Measurements from ENCODE around the gene PSMG4. TPM values are rescaled to one million over a fixed set of nuclear protein-coding genes. Genes with fewer than 3 reads are reported as not detected.

Gene PSMG4
- total RNA-seq, 1 experiment from 2014 or later = 51.9 TPM

DNA sequence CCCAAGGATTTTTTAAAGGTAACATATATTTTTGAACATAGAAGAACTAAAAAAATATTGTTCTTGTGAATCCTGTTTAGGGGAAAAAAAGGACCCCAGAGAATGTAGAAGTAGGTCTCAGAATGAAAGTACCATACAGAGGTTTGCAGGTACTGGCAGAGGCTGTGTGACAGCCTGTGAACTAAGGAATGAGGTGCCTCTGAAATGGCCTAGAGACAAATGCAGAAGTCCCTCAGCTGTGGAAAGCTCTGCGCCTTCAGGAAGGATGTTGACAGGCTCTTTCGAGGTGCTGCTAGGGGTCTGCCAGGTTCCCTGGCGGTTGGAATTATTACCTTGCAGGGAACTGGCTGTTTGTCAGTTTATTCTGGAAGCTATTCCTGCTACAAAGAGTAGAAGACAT lies 22.7 kb upstream of the PSMG4 start:
- intact Hi-C loops (cut with micrococcal nuclease) = no loop called here
- no peaks in the 10 kb centered on the region for H3K36me3 ChIP-seq (ENCODE audit: low read depth, low read length)
- no peak overlapping the region for H3K9ac ChIP-seq (ENCODE audit: low read length)
- H3K79me2 ChIP-seq (ENCODE audit: low read length) = no peaks in the 10 kb centered on the region
- H3K9me2 ChIP-seq (replicated peaks; ENCODE audit: low read length) = no peaks in the 10 kb centered on the region
- H4K20me1 ChIP-seq (ENCODE audit: low read length) = no peaks in the 10 kb centered on the region
- peaks cover 16% of the 10 kb centered on the region for H3K27me3 ChIP-seq (ENCODE audit: low read length)
- no peak overlapping the region for H2AFZ ChIP-seq (ENCODE audit: low read length)
- ChIA-PET POLR2A (ENCODE audit: unreplicated experiment) (no interaction called here), CTCF (no interaction called here)
- ATAC-seq (no peak), DNase-seq (no peak)
- no peaks in the 10 kb centered on the region for H3F3A ChIP-seq (ENCODE audit: low read length, unreplicated experiment)
- no peak overlapping the region for H3K4me3 ChIP-seq (ENCODE audit: low read length)
- no peak overlapping the region for H3K27ac ChIP-seq (ENCODE audit: low read length)
- H3K4me2 ChIP-seq (ENCODE audit: low read length) = no peak overlapping the region
- no TSS peak for BruUV-seq (replicated peaks)
- no peaks in the 10 kb centered on the region for H3K4me1 ChIP-seq (ENCODE audit: insufficient read depth, low read length)
- no peaks in the 10 kb centered on the region for H3K9me3 ChIP-seq (ENCODE audit: low read length)
- TF ChIP-seq EZH2 (IDR thresholded peaks at IDR 0.05; ENCODE audit: low read length, unreplicated experiment) (no peak), EZH2phosphoT487 (IDR thresholded peaks at IDR 0.05; ENCODE audit: borderline replicate concordance, low read length) (no peak)
- TF ChIP-seq, protein P1, sequence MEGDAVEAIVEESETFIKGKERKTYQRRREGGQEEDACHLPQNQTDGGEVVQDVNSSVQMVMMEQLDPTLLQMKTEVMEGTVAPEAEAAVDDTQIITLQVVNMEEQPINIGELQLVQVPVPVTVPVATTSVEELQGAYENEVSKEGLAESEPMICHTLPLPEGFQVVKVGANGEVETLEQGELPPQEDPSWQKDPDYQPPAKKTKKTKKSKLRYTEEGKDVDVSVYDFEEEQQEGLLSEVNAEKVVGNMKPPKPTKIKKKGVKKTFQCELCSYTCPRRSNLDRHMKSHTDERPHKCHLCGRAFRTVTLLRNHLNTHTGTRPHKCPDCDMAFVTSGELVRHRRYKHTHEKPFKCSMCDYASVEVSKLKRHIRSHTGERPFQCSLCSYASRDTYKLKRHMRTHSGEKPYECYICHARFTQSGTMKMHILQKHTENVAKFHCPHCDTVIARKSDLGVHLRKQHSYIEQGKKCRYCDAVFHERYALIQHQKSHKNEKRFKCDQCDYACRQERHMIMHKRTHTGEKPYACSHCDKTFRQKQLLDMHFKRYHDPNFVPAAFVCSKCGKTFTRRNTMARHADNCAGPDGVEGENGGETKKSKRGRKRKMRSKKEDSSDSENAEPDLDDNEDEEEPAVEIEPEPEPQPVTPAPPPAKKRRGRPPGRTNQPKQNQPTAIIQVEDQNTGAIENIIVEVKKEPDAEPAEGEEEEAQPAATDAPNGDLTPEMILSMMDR (conservative IDR thresholded peaks at IDR 0.05; ENCODE audit: low read depth, low read length) = no peak

DNA sequence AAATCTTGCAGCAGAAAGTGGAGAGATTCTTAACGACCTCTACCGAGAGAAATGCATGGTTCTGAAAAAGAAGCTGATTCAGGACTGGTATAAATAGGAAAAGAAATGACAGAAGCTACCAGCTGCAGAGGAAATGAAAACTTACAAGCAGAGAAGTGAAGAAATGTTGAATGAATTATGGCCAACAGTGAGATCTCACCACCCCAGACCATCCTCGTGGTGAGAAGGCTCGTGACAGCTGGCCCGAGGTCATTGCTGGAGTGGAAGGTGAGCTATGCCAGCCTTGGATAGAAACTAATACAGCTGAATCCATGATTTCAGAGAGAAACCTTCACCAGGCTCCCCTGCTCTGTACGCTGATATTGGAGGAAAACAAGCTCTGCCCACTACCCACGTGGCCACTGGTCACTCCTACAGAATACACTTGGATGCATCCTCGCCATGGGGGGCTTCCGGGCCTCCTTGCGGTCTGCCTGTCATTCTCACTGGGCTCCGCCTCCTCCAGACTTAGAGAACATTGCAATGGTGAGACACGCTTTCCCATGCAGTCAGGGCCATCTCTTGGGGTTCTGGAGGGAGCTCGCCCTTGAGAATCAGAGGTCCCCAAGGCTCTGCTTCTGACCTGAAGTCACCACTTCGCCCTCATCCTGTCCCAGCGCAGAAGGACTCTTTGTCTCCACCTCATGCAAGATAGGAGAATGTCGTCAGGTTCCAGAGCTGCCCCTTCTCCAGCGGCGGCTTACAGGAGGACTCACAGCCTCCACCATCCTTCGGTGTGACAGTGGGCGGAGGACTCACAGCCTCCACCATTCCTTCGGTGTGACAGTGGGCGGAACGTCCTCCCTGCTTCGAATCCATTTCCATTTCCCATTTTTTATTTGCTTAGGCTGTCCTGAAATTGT lies 20.7 kb upstream of the PSMG4 start:
- intact Hi-C loops (cut with micrococcal nuclease) = no loop called here
- Histone ChIP-seq H3K36me3 (ENCODE audit: low read depth, low read length) (no peaks in the 10 kb centered on the region), H4K20me1 (ENCODE audit: low read length) (no peaks in the 10 kb centered on the region), H2AFZ (ENCODE audit: low read length) (no peak overlapping the region), H3K79me2 (ENCODE audit: low read length) (no peaks in the 10 kb centered on the region), H3K9ac (ENCODE audit: low read length) (no peak overlapping the region), H3K9me3 (ENCODE audit: low read length) (no peaks in the 10 kb centered on the region), H3F3A (ENCODE audit: low read length, unreplicated experiment) (no peaks in the 10 kb centered on the region), H3K4me3 (ENCODE audit: low read length) (no peak overlapping the region), H3K27ac (ENCODE audit: low read length) (no peak overlapping the region), H3K4me2 (ENCODE audit: low read length) (no peak overlapping the region), H3K9me2 (replicated peaks; ENCODE audit: low read length) (no peaks in the 10 kb centered on the region), H3K4me1 (ENCODE audit: insufficient read depth, low read length) (no peaks in the 10 kb centered on the region), H3K27me3 (ENCODE audit: low read length) (peaks cover 13% of the 10 kb centered on the region)
- TF ChIP-seq EZH2phosphoT487 (IDR thresholded peaks at IDR 0.05; ENCODE audit: borderline replicate concordance, low read length) (no peak), EZH2 (IDR thresholded peaks at IDR 0.05; ENCODE audit: low read length, unreplicated experiment) (no peak)
- TF ChIP-seq, protein P1 (conservative IDR thresholded peaks at IDR 0.05; ENCODE audit: low read depth, low read length) = no peak
- ChIA-PET POLR2A (ENCODE audit: unreplicated experiment) (no interaction called here), CTCF (interaction anchor here (0.8 kb wide), 1 partner anchor 29 kb away, joined by 5 read pairs; no protein-coding TSS in a partner anchor)
- no peak for DNase-seq
- ATAC-seq = no peak
- no TSS peak for BruUV-seq (replicated peaks)
